GM21619 (cell line): ENCODE data around the gene BDH2.

Experiments
- ATAC-seq: cut with Tn5 transposase; IDR thresholded peaks from one replicate; pipeline ENCODE4 v1.9.1; 2021; ENCODE audit not compliant: unreplicated experiment

Gene BDH2

DNA sequence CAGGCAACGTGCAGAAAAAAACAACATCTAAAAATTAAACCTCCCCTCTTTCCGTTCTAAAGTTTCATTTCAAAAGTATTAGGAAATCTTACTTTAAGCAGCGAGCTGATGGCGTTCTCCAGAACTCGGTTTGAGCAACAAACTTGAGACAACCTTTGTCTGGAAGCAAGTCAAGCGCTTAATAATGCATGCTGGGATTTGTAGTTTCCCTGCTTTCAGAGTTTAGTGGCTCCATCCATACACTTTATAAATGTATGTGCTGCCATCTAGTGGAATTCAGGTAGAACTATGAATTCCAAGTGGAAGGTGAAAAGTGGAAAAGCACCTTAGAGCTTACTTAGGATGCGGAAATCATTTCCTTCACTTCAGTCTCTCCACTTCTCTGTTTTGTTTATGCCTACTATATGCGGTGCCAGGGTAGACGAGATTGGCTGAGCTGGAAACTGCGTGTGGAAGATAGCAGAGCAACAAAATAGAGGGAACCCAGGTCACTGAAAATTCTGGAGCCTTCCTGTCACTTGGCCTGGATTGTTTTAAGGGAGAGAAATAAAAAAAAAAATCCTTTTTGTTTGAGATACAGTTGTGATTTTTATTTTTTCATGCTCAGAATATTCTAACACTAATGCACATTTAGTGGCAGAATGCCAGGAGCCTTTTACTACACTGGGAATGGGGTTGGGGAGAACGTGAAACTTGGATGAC lies at the start of gene BDH2:
Gene BDH2 (minus strand): TSS at position 144 of the 702 bp plus-strand sequence. CDS start 3,580 bp downstream, outside the sequence.
- peak; percentile 98 for ATAC-seq

DNA sequence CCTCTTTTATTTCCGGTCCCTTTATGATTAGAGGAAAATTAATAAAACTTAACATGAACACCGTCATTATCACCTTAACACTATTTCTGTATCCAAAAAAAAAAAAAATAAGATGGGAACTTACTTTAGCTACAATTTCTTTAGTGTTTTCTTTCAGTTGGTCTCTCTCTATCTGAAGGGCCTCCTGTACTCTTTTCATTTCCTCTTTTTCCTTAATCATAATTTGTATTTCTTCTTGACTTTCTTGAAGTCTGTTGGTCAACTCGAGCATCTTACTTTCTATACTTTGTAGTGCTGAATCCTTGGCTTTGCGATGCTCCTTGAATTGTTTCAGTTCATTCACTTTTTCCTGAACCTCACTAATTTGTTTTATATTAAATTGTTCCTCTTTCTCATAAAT lies 45.3 kb upstream of the BDH2 start:
- no peak for ATAC-seq

DNA sequence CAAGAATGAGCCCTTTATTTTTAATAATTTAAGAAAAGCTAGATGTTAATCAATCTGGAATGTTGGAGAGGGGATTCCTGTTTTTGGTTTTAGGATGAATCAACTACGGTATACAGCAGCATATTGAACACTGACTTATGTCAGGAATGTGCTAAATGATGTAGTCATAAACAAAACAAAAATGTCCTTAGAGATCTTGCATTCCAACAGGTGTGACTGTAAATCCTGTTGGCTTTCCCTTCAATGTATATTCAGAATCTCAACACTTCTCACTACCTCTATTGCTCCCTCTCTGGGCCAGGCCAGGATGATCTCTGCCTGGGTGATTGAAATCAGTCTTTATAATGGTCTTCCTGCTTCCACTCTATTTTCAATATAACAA lies 37.8 kb upstream of the BDH2 start:
- no peak for ATAC-seq

DNA sequence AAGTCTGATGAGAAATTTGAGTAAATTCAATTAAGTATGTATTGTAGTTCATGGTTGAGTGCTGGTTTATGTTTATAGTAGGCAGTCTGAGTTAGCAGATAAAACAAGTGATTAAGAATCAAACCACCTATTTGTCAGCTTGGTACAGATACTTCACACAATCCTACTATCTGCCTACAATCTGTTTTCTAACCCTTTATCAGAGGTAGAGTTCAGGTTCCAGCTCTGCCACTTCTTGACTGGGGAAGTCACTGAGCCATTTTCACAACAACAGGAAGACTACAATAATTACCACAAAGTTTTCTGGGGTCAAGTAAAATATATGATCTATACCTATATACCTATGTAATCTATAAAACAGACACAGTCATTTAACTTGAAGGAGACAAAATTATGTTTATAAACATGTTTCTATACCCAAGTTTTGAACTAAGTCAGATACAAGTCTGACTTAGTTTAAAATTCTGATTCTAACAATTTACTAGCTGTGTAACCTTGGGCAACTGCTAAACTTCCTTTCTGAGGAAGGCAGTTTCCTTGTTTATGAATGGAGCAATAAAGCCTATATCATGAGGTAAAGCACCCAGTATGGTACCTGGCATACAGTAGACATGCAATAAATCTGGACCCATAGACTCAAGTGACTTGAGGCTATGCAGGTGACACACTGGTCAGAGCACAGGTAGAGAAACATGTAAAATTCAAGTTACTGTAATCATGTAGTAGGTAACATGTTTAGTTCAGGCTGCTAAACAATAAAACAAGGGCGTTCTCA lies 37.2 kb upstream of the BDH2 start:
- ATAC-seq = no peak

DNA sequence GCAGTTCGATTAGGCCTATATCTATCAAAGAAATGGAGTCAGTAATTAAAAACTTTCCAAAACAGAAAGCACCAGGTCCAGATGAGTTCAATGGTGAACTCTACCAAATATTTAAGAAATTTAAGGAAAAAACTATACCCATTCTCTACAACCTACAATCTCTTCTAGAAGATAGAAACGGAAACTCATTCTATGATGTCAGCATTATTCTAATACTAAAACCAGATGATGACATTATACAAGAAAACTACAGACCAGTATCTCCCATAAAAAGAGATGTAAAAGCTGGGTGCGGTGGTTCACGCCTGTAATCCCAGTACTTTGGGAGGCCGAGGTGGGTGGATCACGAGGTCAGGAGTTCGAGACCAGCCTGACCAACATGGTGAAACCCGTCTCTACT lies 29.5 kb upstream of the BDH2 start:
- no peak for ATAC-seq

DNA sequence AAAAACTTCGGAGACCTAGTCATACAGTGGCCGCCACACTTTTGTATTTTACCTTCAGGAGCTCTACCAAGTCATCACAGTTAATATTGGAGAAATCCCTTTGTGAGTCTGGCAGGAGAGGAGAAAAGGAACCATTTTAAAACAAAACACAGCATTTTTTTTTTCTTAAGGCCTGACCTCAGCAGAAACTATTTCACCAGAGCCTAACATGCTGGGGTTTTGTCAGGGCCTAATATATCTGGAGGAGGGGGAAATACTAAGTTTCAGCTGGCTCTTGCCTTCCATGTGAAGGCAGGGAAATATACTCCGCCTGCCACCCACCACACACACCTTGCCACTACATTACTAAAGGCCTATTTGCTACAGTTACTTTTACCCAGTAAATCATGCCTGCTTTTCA lies 26.5 kb upstream of the BDH2 start:
- no peak for ATAC-seq

DNA sequence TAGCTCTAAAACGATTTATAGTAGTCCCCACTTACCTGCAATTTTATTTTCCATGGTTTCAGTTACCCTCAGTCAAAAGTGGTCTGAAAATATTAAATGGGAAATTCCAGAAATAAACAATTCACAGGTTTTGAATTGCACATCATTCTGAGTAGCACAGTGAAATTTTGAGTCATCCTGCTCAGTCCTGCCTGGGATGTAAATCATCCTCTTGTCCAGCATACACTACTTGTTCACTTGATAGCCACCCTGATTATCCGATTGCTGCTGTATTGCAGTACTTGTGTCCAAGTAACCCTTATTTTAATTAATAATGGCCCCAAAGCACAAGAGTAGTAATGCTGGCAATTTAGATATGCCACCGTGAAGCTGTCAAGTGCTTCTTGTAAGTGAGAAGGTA lies 23.5 kb upstream of the BDH2 start:
- ATAC-seq = no peak

DNA sequence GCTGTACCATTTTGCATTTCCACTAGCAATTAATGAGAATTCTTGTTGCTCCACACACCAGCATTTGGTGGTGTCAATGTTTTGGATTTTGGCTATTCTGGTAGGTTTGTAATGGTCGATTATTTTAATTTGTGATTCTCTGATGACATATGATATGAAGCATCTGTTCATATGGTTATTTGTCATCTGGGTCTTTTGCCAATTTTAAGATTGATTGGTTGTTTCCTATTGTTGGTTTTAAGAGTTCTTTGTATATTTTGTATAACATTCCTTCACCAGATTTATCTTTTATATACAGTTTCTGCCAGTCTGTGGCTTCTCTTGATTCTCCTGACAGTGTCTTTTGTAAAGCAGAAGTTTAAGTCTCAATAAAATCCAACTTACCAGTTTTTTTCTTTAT lies 18.5 kb upstream of the BDH2 start:
- ATAC-seq = no peak

DNA sequence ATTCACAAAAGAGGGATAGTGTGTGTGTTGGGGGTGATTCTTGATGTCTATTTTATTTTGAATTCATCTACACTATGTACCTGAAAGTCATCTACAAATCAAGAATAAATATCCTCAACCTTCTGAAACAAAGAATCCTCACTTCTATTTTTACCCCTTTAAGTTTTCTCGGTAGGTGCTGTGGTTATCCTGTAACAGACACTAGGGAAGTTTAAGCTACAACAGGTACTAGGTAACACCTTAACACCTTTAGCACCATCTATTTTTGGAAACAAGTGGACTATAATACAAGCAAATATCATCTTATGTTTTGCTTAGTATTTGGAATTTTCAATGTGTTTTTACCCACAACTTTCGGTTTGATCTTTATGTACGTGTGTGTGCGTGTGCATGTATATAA lies 12.0 kb upstream of the BDH2 start:
- no peak for ATAC-seq

DNA sequence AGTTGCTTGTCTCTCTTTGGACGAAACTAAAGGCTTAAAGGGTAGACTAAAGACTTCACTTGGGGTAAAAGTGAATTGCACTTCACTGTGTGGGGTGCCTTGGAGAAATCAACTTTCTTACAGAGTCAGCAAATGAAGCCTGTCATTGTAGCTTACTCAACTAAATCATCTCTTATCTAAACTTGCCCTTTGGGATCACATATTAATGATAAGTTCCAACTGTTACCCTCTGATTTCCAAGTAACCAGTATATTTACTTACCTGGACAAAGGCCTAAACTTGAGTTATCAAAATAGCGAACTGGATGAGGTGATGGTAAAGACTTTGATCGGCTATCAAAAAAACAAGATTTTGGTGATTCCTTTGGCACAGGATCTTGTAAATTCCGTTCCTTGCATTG lies 8.9 kb upstream of the BDH2 start:
- ATAC-seq = no peak

DNA sequence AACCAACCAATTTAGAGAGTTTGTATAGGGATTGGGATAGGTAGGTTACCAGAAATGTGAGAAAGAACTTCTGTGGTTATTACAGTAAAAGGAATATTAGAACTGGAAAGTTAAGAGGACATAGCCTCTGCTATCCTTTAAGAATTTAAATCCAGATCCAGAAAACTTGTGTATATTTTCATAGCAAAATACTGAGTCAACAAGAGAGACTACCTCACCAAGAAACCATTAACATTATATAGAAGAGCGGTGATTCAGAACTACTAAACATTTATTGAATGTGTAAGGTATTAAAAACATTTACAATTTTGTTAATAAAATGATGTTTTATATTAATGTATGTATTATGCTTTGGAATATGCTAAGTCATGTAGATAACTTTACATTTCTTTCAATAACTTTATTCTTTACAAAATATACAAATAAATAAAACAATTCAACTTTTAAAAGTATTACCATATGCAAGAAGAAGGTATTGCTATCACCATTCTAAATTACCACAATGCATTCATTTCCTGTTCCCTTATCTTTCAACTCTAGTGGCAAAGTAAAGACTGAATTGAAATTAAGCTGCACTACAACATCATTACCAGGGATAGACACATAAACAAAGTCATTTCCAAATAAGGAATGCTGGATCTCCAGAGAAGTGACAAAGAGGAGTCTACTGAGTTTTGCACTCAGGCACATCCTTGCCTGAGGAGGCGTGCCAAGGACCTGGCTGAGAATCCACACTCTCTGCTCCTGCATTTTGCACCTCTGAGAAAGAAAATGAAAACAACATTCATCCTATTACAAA lies 6.1 kb upstream of the BDH2 start:
- ATAC-seq = no peak

DNA sequence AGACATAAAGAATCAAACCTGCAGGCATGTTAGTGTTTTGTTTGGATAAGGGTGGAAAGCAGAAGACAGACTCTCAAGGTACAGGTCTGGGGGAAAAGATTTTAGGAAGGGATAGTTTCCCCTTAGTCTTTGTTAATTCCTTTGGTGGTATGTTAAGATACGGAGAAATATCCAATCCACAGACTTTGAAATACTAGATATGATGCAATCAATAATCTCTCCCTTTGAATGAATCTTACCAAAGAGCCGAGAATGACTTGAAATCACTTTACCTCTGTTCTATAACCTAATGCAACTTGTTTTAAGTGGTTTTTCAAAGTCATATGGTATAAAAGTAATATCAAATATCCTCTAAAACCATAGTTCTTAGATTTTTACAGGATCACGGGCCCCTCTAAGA lies 5.3 kb upstream of the BDH2 start:
- ATAC-seq = no peak

DNA sequence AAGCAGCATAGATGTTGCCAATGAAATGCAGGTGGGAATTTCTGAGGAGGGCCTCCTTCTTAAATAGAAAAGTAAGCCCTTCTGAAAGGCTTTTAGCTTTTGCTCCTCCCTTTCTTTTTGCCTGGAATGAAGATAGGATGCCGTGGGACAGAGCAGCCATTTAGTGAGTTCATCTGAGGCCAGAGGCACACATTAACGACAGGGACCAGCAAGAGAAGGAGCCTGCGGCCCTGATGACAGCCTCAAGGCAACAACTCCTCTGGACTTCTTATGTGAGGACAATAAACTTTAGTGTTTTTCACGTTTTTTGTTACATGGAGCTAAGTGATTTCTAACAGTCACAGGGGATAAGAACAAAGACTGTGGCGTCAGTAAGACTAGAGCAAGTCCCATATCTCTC lies 1.1 kb upstream of the BDH2 start:
- no peak for ATAC-seq

DNA sequence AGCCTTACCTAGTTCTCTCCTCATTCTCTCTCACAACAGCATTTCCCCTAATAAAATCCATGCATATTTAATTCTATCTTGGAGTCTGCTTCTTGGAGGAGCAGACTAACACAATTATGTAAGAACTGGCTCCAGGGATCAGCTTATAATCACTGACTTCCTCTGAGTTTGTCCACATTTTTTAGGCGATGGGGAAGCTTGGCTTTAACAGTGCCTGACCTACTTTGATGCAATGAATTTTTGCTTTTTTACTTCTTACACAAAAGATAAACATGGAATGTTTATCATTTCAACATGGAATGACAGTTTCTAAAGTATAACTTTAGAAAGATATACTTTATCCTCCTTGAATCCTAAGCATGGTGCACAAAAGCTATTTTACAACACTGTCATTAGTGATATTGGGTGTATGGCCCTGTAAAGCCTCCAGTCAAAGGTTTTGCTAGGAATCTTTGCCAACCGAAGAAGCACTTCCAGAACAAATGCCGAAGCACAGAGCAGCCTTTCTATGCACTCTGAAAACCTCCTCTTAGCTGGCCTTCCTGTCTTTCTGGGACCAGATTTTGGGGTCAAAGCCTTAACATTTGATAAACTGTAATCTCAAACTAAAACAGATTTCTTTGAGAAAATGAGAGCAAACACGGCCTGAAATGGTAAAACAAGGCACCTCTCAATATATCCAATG lies 736 bp downstream of the BDH2 start:
- no peak for ATAC-seq

DNA sequence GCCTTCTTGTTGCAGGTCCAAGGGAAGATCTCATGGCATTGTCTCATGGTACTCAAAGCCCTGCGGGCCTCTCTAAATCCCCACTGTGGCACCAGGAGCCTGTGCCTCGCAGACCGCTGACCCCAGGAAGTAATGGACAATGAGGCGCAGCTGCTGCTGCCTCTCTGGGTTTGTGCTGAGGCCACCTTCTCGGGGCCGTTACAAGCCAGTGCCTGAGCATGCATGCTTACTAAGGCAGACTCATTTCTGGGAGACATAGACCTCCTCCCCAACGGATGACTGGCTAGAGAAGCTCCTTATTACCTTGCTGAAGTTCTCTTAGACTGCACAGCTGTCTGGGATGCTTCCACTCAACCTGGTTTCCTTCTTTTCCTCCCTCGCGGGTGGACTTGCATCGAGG lies 1.3 kb downstream of the BDH2 start:
- ATAC-seq = no peak

DNA sequence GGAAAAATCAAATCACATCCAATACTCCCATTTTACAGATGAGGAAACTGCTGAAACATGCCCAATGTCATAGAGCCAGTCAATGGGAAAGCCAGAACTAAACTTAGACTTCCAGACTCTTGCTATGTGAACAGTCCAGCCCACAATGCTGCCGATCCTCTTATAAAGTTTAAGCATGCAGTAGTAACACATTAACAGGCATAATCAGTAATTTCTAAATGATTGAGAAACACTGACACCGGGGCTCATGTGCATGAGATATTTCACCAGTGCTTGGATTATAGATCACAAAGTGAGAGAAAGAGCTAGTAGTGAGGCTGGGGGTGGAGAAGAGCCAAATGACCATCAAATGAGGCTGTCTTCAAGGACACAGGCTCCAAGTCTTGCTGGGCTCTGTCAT lies 2.5 kb downstream of the BDH2 start:
- no peak for ATAC-seq

DNA sequence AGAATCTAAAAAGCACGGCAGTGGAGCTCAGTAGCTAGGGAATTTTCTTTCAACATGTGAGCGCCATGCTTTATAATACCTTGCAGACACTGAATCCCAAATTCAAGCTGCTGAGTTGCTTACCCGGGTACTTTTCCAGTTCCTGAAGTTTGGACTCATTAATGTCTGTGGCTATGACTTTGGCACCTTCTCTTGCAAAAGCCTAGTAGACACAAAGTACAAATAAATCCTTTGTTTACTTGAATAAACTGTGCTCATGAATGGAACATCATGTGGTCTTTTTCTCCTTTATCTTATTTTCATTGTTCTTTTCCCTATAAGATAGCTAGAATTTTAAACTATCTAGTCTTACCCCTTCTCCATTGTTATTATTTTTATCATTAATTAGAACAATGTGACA lies 4.6 kb downstream of the BDH2 start:
- no peak for ATAC-seq

DNA sequence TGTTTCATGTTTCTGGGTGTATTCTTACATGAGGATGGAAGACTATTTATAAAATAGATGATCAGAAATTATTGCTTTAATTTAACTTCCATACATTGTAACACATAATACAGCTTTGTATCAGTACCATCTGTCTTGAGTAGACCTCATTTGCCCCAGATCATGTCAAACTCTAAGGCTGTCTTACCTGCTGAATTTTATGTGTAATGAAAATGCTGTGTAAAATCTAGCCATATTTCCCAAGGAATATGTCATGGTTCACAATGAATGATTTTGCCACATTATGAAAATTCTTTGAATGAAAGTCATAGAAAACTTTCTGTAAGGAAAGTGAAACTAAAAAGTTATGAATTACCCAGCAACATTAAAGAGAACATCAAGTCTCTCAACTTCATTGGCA lies 7.4 kb downstream of the BDH2 start:
- ATAC-seq = no peak

DNA sequence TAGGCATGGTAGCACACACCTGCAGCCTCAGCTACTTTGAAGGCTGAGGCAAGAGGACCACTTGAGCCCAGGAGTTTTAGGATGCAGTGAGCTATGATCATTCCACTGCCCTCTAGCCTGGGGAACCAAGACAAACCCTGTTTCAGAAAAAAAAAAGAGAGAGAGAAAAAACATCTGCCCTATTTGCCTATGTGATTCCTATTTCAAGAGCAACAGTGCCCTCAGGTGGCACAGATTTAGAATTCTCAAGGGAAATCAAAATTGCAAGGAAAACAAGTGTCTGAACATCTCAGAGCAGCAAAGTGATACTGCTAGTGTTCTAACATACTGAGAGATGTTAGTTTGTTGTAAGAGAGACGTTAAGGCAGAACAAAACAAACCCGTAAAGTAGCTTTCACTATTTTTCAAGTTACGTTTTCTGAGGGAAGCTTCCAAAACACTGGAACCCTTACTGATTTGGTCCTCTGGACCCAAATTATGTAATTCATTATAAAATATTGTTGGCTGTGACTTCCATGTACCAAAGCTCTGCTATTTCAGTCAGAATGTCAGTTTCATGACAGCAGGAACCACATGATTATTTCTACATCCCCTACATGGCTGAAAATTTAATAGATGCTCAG lies 7.9 kb downstream of the BDH2 start:
- ATAC-seq = peak; percentile 75

DNA sequence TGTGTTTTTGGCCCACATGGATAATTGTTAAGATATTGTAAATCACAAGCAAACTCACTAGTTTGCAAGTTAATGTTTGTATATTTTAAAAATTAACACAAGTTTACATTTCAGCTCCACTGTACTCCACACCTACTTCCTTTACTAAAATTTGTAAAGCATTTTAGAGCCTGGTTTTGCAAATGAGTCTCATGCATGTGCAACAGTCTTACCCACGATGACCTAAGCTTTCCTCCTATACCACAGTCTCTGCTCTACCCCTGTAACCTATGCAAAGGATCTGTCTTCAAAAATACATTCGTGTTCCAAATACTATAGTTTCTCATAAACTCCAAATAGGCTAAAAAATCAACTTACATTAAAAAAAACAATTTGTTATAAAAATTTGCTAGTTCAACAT lies 10.2 kb downstream of the BDH2 start:
- no peak for ATAC-seq

DNA sequence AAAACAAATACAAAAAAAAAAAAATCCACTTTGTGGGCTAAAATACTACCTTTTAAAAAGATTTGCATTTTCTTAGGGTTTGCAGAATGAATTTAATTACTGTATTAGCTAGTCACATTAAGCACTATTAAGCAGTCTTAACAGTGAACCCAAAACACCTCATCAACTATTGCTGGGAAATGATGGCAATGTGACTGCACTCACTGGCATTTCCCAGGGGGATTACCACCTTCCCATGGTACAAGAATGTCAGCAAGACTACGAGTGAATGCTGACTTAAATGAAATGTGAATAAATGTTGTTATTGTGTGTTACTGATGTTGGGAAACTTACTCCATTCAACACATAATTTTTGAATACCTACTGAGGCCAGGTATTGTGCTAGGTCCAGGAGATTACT lies 13.1 kb downstream of the BDH2 start:
- ATAC-seq = no peak
